K562 (cell line): ENCODE data around the gene NTRK3. TPM values are rescaled to one million over a fixed set of nuclear protein-coding genes. Genes with fewer than 3 reads are reported as not detected.

Source experiments
- ATAC-seq: fragments of 200-7000 bp; cut with Tn5 transposase; 3 replicates; pipeline ENCODE4 v1.9.1; 2020; ENCODE audit warnings: moderate library complexity
- BruUV-seq: library from RNA; stranded (reverse); fragments of 400-500 nt; replicated peaks from 2 replicates; lab custom pipeline; 2021; lab: Mats Ljungman, UMichigan
- CTCF ChIA-PET: fragments of 300-600 bp; formaldehyde crosslinking; extraction: SDS; loops from one replicate; lab custom pipeline; 2021; ENCODE audit warnings: low intra/inter-chr PET ratio; lab: Yijun Ruan, JAX
- POLR2A ChIA-PET: fragments of 300-600, 350-650 bp; sonication (Branson Sonifier 250); formaldehyde crosslinking; extraction: SDS; loops from one replicate; lab custom pipeline; 2021; ENCODE audit warnings: antibody characterized with exemption, inconsistent platforms; lab: Yijun Ruan, JAX
- DNase-seq, 4 experiments: peaks; one replicate each; pipeline versions ENCODE4 v3.0.0 to v3.0.0-alpha.2; 2011 to 2018; ENCODE audit warnings: low spot score in 3 of 4, mixed read lengths in 3 of 4; ENCODE audit errors: extremely low read depth in 1 of 4
- FAIRE-seq: peaks from 2 replicates; lab custom pipeline; 2011; peaks lifted over from hg19 to GRCh38; lab: Jason Lieb, UNC
- H2AFZ ChIP-seq: 2 replicates; pipeline ENCODE4 v1.6.0; 2011; ENCODE audit warnings: low read depth, low read length, control low read depth, inconsistent platforms
- H3K27ac ChIP-seq: fragments of 200-600 bp; 3 replicates; pipeline ENCODE4 v1.8.0; 2011; ENCODE audit warnings: low read depth, mild to moderate bottlenecking, control low read depth, inconsistent platforms, low read length, moderate library complexity, mixed read lengths; ENCODE audit errors: extremely low read depth
- H3K27me3 ChIP-seq, 2 experiments: fragments of 300-600 bp in 1 of 2; 2 replicates in 1 of 2; 3 replicates in 1 of 2; pipeline versions ENCODE4 v1.6.0 to v1.8.0; 2011; ENCODE audit warnings: inconsistent platforms in 2 of 2, low read length in 2 of 2, mild to moderate bottlenecking in 1 of 2, mixed read lengths in 1 of 2, moderate library complexity in 1 of 2; ENCODE audit not compliant: control insufficient read depth in 2 of 2, insufficient read depth in 2 of 2
- H3K36me3 ChIP-seq: fragments of 300-600 bp; 3 replicates; pipeline ENCODE4 v1.8.0; 2011; ENCODE audit warnings: mild to moderate bottlenecking, low read length, inconsistent platforms; ENCODE audit not compliant: control insufficient read depth, insufficient read depth
- H3K4me1 ChIP-seq, 2 experiments: fragments of 200-600 bp in 1 of 2; replicated peaks in 1 of 2; 2 replicates in 1 of 2; 3 replicates in 1 of 2; pipeline versions ENCODE4 v1.5.1 to v1.8.0; 2011; ENCODE audit warnings: inconsistent platforms in 2 of 2, low read length in 2 of 2, mild to moderate bottlenecking in 1 of 2, mixed read lengths in 1 of 2, moderate library complexity in 1 of 2; ENCODE audit not compliant: control insufficient read depth in 2 of 2, insufficient read depth in 2 of 2
- H3K4me2 ChIP-seq: 2 replicates; pipeline ENCODE4 v1.6.1; 2011; ENCODE audit warnings: low read length, control low read depth, inconsistent platforms, mixed read lengths; ENCODE audit not compliant: insufficient read depth
- H3K4me3 ChIP-seq: fragments of 200-600 bp; sonication (generic), shearing (Covaris generic); 2 replicates; pipeline ENCODE4 v1.5.1; 2016; ENCODE audit warnings: control low read depth, inconsistent platforms
- H3K79me2 ChIP-seq: fragments of 200-600 bp; 3 replicates; pipeline ENCODE4 v1.8.0; 2011; ENCODE audit warnings: low read length, inconsistent platforms; ENCODE audit not compliant: control insufficient read depth, insufficient read depth
- H3K9ac ChIP-seq, 2 experiments: 2 replicates each; pipeline versions ENCODE4 v1.6.0 to v1.6.1; 2011; ENCODE audit warnings: low read depth in 2 of 2, low read length in 2 of 2, control low read depth in 1 of 2, inconsistent platforms in 1 of 2, mild to moderate bottlenecking in 1 of 2, mixed read lengths in 1 of 2; ENCODE audit not compliant: insufficient read depth in 1 of 2
- H3K9me1 ChIP-seq: one replicate; pipeline ENCODE4 v1.6.0; 2011; ENCODE audit warnings: inconsistent platforms, mild to moderate bottlenecking, low read length, moderate library complexity; ENCODE audit not compliant: control insufficient read depth, insufficient read depth
- H3K9me3 ChIP-seq: replicated peaks from 2 replicates; pipeline ENCODE4 v1.5.1; 2011; ENCODE audit warnings: low read depth, low read length, inconsistent platforms; ENCODE audit not compliant: control insufficient read depth, insufficient read depth
- H4K20me1 ChIP-seq: replicated peaks from 2 replicates; pipeline ENCODE4 v1.6.1; 2011; ENCODE audit warnings: low read length, inconsistent platforms, mixed read lengths; ENCODE audit not compliant: control insufficient read depth, insufficient read depth
- CBX5 ChIP-seq: IDR thresholded peaks from 2 replicates; pipeline ENCODE4 v1.6.1; 2014; ENCODE audit warnings: low read depth, borderline replicate concordance
- CHD2 ChIP-seq: IDR thresholded peaks from 2 replicates; pipeline ENCODE4 v1.6.1; 2011; ENCODE audit warnings: low read depth, low read length
- E2F3 ChIP-seq: fragments of 250-450 bp; sonication (Bioruptor Pico); IDR thresholded peaks from 2 replicates; pipeline ENCODE4 v1.4.0; 2020; ENCODE audit warnings: mild to moderate bottlenecking
- FOXP1 ChIP-seq: sonication (generic); formaldehyde crosslinking; IDR thresholded peaks from 2 replicates; pipeline ENCODE4 v1.8.0; 2022; ENCODE audit warnings: mild to moderate bottlenecking, missing genetic modification reagents
- HCFC1 ChIP-seq: IDR thresholded peaks from 2 replicates; pipeline ENCODE4 v1.6.1; 2012; ENCODE audit warnings: low read depth, low read length, improper control_type of control experiment
- NONO ChIP-seq, 2 experiments: fragments of 200-400 bp in 1 of 2; fragments of 450-650 bp in 1 of 2; formaldehyde crosslinking in 1 of 2; IDR thresholded peaks; 2 replicates each; pipeline ENCODE4 v1.6.1; 2017; ENCODE audit warnings: low read depth in 2 of 2, mild to moderate bottlenecking in 2 of 2, moderate library complexity in 2 of 2, low read length in 1 of 2
- RAD21 ChIP-seq, 2 experiments: fragments of 250-450 bp in 1 of 2; fragments of 450-650 bp in 1 of 2; sonication (Bioruptor Pico) in 1 of 2; formaldehyde crosslinking in 1 of 2; IDR thresholded peaks in 1 of 2; conservative IDR thresholded peaks in 1 of 2; 2 replicates each; pipeline versions ENCODE4 v1.4.0 to v1.8.0; 2020 to 2022; ENCODE audit warnings: mild to moderate bottlenecking in 2 of 2, moderate library complexity in 1 of 2
- ZBTB33 ChIP-seq: sonication (generic); formaldehyde crosslinking; IDR thresholded peaks from 2 replicates; pipeline ENCODE4 v1.8.1; 2023; ENCODE audit warnings: mild to moderate bottlenecking, missing genetic modification reagents
- ZKSCAN3 ChIP-seq: fragments of 250-450 bp; sonication (Bioruptor Pico); IDR thresholded peaks from 2 replicates; pipeline ENCODE4 v1.4.0; 2020
- ZNF133 ChIP-seq: fragments of 250-450 bp; sonication (Bioruptor Pico); IDR thresholded peaks from 2 replicates; pipeline ENCODE4 v1.4.0; 2020; ENCODE audit warnings: mild to moderate bottlenecking
- ZNF253 ChIP-seq: fragments of 250-450 bp; sonication (Bioruptor Pico); conservative IDR thresholded peaks from 2 replicates; pipeline ENCODE4 v1.6.1; 2021; ENCODE audit warnings: mild to moderate bottlenecking
- ZNF354B ChIP-seq: fragments of 250-450 bp; sonication (Bioruptor Pico); IDR thresholded peaks from 2 replicates; pipeline ENCODE4 v1.4.0; 2020
- ZZZ3 ChIP-seq: fragments of 450-650 bp; IDR thresholded peaks from 2 replicates; pipeline ENCODE4 v1.6.1; 2016; ENCODE audit warnings: antibody characterized with exemption, mild to moderate bottlenecking, moderate library complexity
- WGBS: fragments of 100-300 bp; shearing (Covaris generic); methylation state at CpG from one replicate; pipeline ENCODE4 v1.1.6; 2016; ENCODE audit warnings: low coverage, mixed read lengths; ENCODE audit not compliant: insufficient coverage; ENCODE audit errors: missing lambda C conversion rate; 5-methylcytosine and 5-hydroxymethylcytosine counted together
- in situ Hi-C: fragments of 300-500 bp; cut with MboI; formaldehyde crosslinking; loops from 4 replicates; pipeline ENCODE4 v1.15.0; 2018; ENCODE audit warnings: inconsistent platforms, mixed read lengths
- intact Hi-C: fragments of 100-400 bp; cut with micrococcal nuclease; formaldehyde crosslinking; loops from 2 replicates; pipeline ENCODE4 v1.14.2; 2022
- polyA plus RNA-seq, 8 experiments: library from polyadenylated mRNA; depleted of rRNA in 4 of 8; stranded (reverse) in 5 of 8; unstranded in 3 of 8; fragments of >200 nt; fragmentation: Nextera tagmentation in 2 of 8; fragmentation: Illumina TruSeq in 1 of 8; extraction: Ambion mirVana in 2 of 8; extraction: Trizol in 1 of 8; gene quantifications; 2 replicates each; pipeline versions ENCODE4 v1.2.1 to v1.2.3, GENCODE V29; 2011 to 2014; ENCODE audit warnings: inconsistent platforms in 1 of 8, missing spikeins in 1 of 8
- total RNA-seq, 7 experiments: library from RNA; depleted of rRNA in 6 of 7; stranded (reverse); fragments of >200 nt in 6 of 7; fragmentation: Illumina TruSeq in 2 of 7; extraction: Trizol in 2 of 7; gene quantifications; 2 replicates each; pipeline versions ENCODE4 v1.2.1 to v1.2.3, GENCODE V29; 2011 to 2021; ENCODE audit warnings: low replicate concordance in 1 of 7
- TF ChIP-seq, protein P1 (sequence below): sonication (generic); formaldehyde crosslinking; IDR thresholded peaks from 2 replicates; pipeline ENCODE4 v1.4.0; 2020; ENCODE audit warnings: mild to moderate bottlenecking, missing genetic modification reagents
- TF ChIP-seq, protein P2 (sequence below): sonication (generic); formaldehyde crosslinking; IDR thresholded peaks from 2 replicates; pipeline ENCODE4 v1.9.0; 2022; ENCODE audit warnings: mild to moderate bottlenecking, missing genetic modification reagents
- TF ChIP-seq, protein P3 (sequence below): sonication (generic); formaldehyde crosslinking; IDR thresholded peaks from 2 replicates; pipeline ENCODE4 v1.8.0; 2022; ENCODE audit warnings: missing genetic modification reagents, mild to moderate bottlenecking, borderline replicate concordance
- TF ChIP-seq, protein P4 (sequence below): fragments of 250-450 bp; sonication (Bioruptor Pico); IDR thresholded peaks from 2 replicates; pipeline ENCODE4 v1.9.0; 2021; ENCODE audit warnings: mild to moderate bottlenecking

The NTRK3 gene
- total and polyA plus RNA-seq, 9 of the 15 experiments (the other 6 are each of a cell fraction or from before 2014, with no cell fraction given), result 0.11 to 0.13 TPM; not detected in 7

GRCh38 chr15:88106074-88106473 lies 150.5 kb downstream of the NTRK3 start (continued):
- TF ChIP-seq HCFC1, result no peak
- TF ChIP-seq ZNF133 (CRISPR knock-in tag), result no peak
- TF ChIP-seq, protein P1, sequence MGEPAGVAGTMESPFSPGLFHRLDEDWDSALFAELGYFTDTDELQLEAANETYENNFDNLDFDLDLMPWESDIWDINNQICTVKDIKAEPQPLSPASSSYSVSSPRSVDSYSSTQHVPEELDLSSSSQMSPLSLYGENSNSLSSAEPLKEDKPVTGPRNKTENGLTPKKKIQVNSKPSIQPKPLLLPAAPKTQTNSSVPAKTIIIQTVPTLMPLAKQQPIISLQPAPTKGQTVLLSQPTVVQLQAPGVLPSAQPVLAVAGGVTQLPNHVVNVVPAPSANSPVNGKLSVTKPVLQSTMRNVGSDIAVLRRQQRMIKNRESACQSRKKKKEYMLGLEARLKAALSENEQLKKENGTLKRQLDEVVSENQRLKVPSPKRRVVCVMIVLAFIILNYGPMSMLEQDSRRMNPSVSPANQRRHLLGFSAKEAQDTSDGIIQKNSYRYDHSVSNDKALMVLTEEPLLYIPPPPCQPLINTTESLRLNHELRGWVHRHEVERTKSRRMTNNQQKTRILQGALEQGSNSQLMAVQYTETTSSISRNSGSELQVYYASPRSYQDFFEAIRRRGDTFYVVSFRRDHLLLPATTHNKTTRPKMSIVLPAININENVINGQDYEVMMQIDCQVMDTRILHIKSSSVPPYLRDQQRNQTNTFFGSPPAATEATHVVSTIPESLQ (CRISPR knock-in tag), result no peak
- TF ChIP-seq ZZZ3, result no peak
- TF ChIP-seq CBX5, result no peak
- TF ChIP-seq ZNF354B (CRISPR knock-in tag), result no peak
- TF ChIP-seq ZKSCAN3 (CRISPR knock-in tag), result no peak
- TF ChIP-seq CHD2, result no peak
- no peak for TF ChIP-seq FOXP1 (CRISPR knock-in tag)
- TF ChIP-seq, protein P2, sequence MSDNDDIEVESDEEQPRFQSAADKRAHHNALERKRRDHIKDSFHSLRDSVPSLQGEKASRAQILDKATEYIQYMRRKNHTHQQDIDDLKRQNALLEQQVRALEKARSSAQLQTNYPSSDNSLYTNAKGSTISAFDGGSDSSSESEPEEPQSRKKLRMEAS, result no peak
- TF ChIP-seq, all 486 proteins: peak for 0

DNA sequence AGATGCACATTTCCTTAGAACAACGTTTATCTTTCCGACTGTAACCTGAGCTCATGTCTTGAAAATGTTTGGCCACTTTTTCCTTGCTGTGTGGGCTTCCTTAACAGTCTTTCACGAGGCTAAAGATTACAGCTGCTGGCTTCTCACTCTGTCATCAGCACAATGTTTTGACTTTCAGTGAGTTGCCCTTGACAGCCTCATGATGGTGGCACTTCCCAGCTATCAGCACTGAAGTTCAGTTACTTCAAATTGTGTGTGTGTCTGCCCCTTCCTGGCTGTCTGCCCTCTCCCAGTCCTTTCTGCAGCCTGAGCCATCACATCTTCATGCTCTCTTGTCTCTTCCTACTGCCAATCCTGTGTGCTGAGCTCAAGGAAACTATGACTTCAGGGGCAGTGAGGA lies 152.2 kb downstream of the NTRK3 start:
- no peak overlapping the region for H3K9ac ChIP-seq
- ChIA-PET CTCF (no interaction called here), POLR2A (no interaction called here)
- H3K9me1 ChIP-seq, result no peaks in the 10 kb centered on the region
- no peak for FAIRE-seq
- in situ Hi-C loops (no loop called here), intact Hi-C loops (no loop called here)
- DNase-seq, result no peak
- H3K9me3 ChIP-seq, result no peaks in the 10 kb centered on the region
- no peak overlapping the region for H3K27ac ChIP-seq
- H3K4me3 ChIP-seq, result no peak overlapping the region
- H3K36me3 ChIP-seq, result no peaks in the 10 kb centered on the region
- ATAC-seq, result no peak
- H3K79me2 ChIP-seq, result no peaks in the 10 kb centered on the region
- H4K20me1 ChIP-seq, result no peaks in the 10 kb centered on the region
- H3K4me2 ChIP-seq, result no peak overlapping the region
- H2AFZ ChIP-seq, result no peak overlapping the region
- BruUV-seq, result no TSS peak
- H3K27me3 ChIP-seq, result peaks cover 2 to 3% of the 10 kb centered on the region in 2 experiments; a peak in 1 of 5 replicates
- no peaks in the 10 kb centered on the region for H3K4me1 ChIP-seq
- 3% methylated on average over 3 of the region's 3 CpGs for WGBS
- no peak for TF ChIP-seq ZBTB33 (CRISPR knock-in tag)
- no peak for TF ChIP-seq E2F3 (CRISPR knock-in tag)
- TF ChIP-seq, protein P3, sequence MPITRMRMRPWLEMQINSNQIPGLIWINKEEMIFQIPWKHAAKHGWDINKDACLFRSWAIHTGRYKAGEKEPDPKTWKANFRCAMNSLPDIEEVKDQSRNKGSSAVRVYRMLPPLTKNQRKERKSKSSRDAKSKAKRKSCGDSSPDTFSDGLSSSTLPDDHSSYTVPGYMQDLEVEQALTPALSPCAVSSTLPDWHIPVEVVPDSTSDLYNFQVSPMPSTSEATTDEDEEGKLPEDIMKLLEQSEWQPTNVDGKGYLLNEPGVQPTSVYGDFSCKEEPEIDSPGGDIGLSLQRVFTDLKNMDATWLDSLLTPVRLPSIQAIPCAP (CRISPR knock-in tag), result no peak
- TF ChIP-seq ZNF253 (CRISPR knock-in tag), result no peak
- TF ChIP-seq NONO (IDR thresholded peaks at IDR 0.05; ENCODE audit: low read depth in 2 of 2, low read length in 1 of 2), result no peak
- TF ChIP-seq RAD21 (CRISPR knock-in tag; conservative IDR thresholded peaks at IDR 0.05 in 1 of 2, IDR thresholded peaks at IDR 0.05 in 1 of 2), result no peak
- TF ChIP-seq, protein P4, sequence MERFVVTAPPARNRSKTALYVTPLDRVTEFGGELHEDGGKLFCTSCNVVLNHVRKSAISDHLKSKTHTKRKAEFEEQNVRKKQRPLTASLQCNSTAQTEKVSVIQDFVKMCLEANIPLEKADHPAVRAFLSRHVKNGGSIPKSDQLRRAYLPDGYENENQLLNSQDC (CRISPR knock-in tag), result no peak
